Central memory CD8-positive, alpha-beta T cell (primary cell): Measurements from ENCODE around the gene MAML1.

ENCODE experiments used
- ATAC-seq: fragments of 150-1000 bp; cut with Tn5 transposase; replicated peaks from 2 replicates; pipeline ENCODE4 v1.10.0; 2022; ENCODE audit warnings: mild to moderate bottlenecking, moderate FRiP score, moderate number of reproducible peaks; ENCODE audit not compliant: poor library complexity, severe bottlenecking; ENCODE audit errors: extremely low read depth
- DNase-seq, 2 donors: peaks; one replicate each; pipeline ENCODE4 v3.0.0; 2021; ENCODE audit warnings: low spot score in 2 of 2
- H3K27ac Mint-ChIP-seq: one replicate; pipeline ENCODE4 v1.8.0; 2022; ENCODE audit warnings: low read depth, mild to moderate bottlenecking, moderate library complexity, mixed read lengths
- H3K27me3 Mint-ChIP-seq: one replicate; pipeline ENCODE4 v1.8.0; 2022; ENCODE audit warnings: mixed read lengths
- H3K36me3 Mint-ChIP-seq: one replicate; pipeline ENCODE4 v1.8.0; 2022; ENCODE audit warnings: mild to moderate bottlenecking, moderate library complexity, mixed read lengths; ENCODE audit not compliant: insufficient read depth
- H3K4me1 Mint-ChIP-seq: one replicate; pipeline ENCODE4 v1.8.0; 2022; ENCODE audit warnings: mixed read lengths
- H3K4me3 Mint-ChIP-seq: one replicate; pipeline ENCODE4 v1.8.0; 2022; ENCODE audit warnings: mild to moderate bottlenecking, moderate library complexity, mixed read lengths
- H3K9me3 Mint-ChIP-seq: one replicate; pipeline ENCODE4 v1.8.0; 2022; ENCODE audit warnings: mixed read lengths

The MAML1 gene

GRCh38 chr5:179794575-179794974, 62.0 kb downstream of the MAML1 start:
- H3K4me3 Mint-ChIP-seq: peak overlapping the region; percentile 69
- H3K9me3 Mint-ChIP-seq: no peaks in the 10 kb centered on the region
- ATAC-seq: no peak
- H3K4me1 Mint-ChIP-seq: peaks cover 34% of the 10 kb centered on the region
- no peak for DNase-seq
- no peak overlapping the region for H3K27ac Mint-ChIP-seq
- peaks cover 20% of the 10 kb centered on the region for H3K36me3 Mint-ChIP-seq
- no peaks in the 10 kb centered on the region for H3K27me3 Mint-ChIP-seq

GRCh38 chr5:179795049-179795862, 62.6 kb downstream of the MAML1 start:
- Mint-ChIP-seq H3K4me3 (peak overlapping the region; percentile 69), H3K36me3 (peaks cover 22% of the 10 kb centered on the region), H3K27ac (peak overlapping the region; percentile 41), H3K27me3 (no peaks in the 10 kb centered on the region), H3K9me3 (no peaks in the 10 kb centered on the region), H3K4me1 (peaks cover 34% of the 10 kb centered on the region)
- no peak for ATAC-seq
- DNase-seq: no peak

- Mint-ChIP-seq H3K4me3 (peak overlapping the region; percentile 69), H3K27me3 (no peaks in the 10 kb centered on the region), H3K36me3 (peaks cover 24% of the 10 kb centered on the region), H3K27ac (peak overlapping the region; percentile 69), H3K4me1 (peaks cover 34% of the 10 kb centered on the region), H3K9me3 (no peaks in the 10 kb centered on the region)
- peak; percentile 44 to 59 for DNase-seq
- peak; percentile 55 for ATAC-seq
These were observed 63.5 kb downstream of the MAML1 start for GRCh38 chr5:179795863-179796833.

GRCh38 chr5:179796877-179797608, 64.4 kb downstream of the MAML1 start:
- Mint-ChIP-seq H3K4me3 (peak overlapping the region; percentile 69), H3K9me3 (no peaks in the 10 kb centered on the region), H3K36me3 (peaks cover 28% of the 10 kb centered on the region), H3K27me3 (no peaks in the 10 kb centered on the region), H3K27ac (peak overlapping the region; percentile 69), H3K4me1 (peaks cover 39% of the 10 kb centered on the region)
- DNase-seq: no peak
- ATAC-seq: no peak

GRCh38 chr5:179797741-179798140, 65.1 kb downstream of the MAML1 start:
- no peaks in the 10 kb centered on the region for H3K9me3 Mint-ChIP-seq

GRCh38 chr5:179798144-179798770, 65.6 kb downstream of the MAML1 start:
- Mint-ChIP-seq H3K27me3 (no peaks in the 10 kb centered on the region), H3K36me3 (peaks cover 30% of the 10 kb centered on the region), H3K4me1 (peaks cover 31% of the 10 kb centered on the region), H3K27ac (peak overlapping the region; percentile 53), H3K4me3 (no peak overlapping the region), H3K9me3 (no peaks in the 10 kb centered on the region)
- DNase-seq (no peak), ATAC-seq (no peak)

More at GRCh38 chr5:179797741-179798140, 65.1 kb downstream of the MAML1 start:
- peaks cover 30% of the 10 kb centered on the region for H3K36me3 Mint-ChIP-seq
- H3K27ac Mint-ChIP-seq: no peak overlapping the region
- no peak overlapping the region for H3K4me3 Mint-ChIP-seq
- H3K4me1 Mint-ChIP-seq: peaks cover 35% of the 10 kb centered on the region
- DNase-seq (no peak), ATAC-seq (no peak)
- no peaks in the 10 kb centered on the region for H3K27me3 Mint-ChIP-seq

GRCh38 chr5:179798771-179799643, 66.4 kb downstream of the MAML1 start:
- peaks cover 27% of the 10 kb centered on the region for H3K36me3 Mint-ChIP-seq
- H3K27ac Mint-ChIP-seq: peak overlapping the region; percentile 53
- no peak for DNase-seq
- H3K4me3 Mint-ChIP-seq: no peak overlapping the region
- H3K4me1 Mint-ChIP-seq: peaks cover 29% of the 10 kb centered on the region
- ATAC-seq: no peak
- H3K27me3 Mint-ChIP-seq: no peaks in the 10 kb centered on the region
- no peaks in the 10 kb centered on the region for H3K9me3 Mint-ChIP-seq

- DNase-seq (no peak), ATAC-seq (no peak)
- H3K9me3 Mint-ChIP-seq: no peaks in the 10 kb centered on the region
- H3K36me3 Mint-ChIP-seq: peaks cover 26% of the 10 kb centered on the region
- no peak overlapping the region for H3K4me3 Mint-ChIP-seq
- peak overlapping the region; percentile 53 for H3K27ac Mint-ChIP-seq
- H3K27me3 Mint-ChIP-seq: no peaks in the 10 kb centered on the region
- H3K4me1 Mint-ChIP-seq: peaks cover 28% of the 10 kb centered on the region
These were observed 67.0 kb downstream of the MAML1 start for GRCh38 chr5:179799644-179799973.

GRCh38 chr5:179800071-179800695, 67.6 kb downstream of the MAML1 start:
- H3K36me3 Mint-ChIP-seq: peaks cover 28% of the 10 kb centered on the region
- peaks cover 29% of the 10 kb centered on the region for H3K4me1 Mint-ChIP-seq
- H3K9me3 Mint-ChIP-seq: no peaks in the 10 kb centered on the region
- H3K4me3 Mint-ChIP-seq: no peak overlapping the region
- ATAC-seq: no peak
- H3K27ac Mint-ChIP-seq: no peak overlapping the region
- DNase-seq: no peak
- no peaks in the 10 kb centered on the region for H3K27me3 Mint-ChIP-seq

GRCh38 chr5:179800696-179801201, 68.1 kb downstream of the MAML1 start:
- Mint-ChIP-seq H3K27me3 (no peaks in the 10 kb centered on the region), H3K36me3 (peaks cover 28% of the 10 kb centered on the region), H3K9me3 (no peaks in the 10 kb centered on the region), H3K4me1 (peaks cover 33% of the 10 kb centered on the region), H3K27ac (no peak overlapping the region), H3K4me3 (no peak overlapping the region)
- ATAC-seq (no peak), DNase-seq (no peak)
